Measurements from ENCODE around the gene TNN.

Gene TNN

DNA sequence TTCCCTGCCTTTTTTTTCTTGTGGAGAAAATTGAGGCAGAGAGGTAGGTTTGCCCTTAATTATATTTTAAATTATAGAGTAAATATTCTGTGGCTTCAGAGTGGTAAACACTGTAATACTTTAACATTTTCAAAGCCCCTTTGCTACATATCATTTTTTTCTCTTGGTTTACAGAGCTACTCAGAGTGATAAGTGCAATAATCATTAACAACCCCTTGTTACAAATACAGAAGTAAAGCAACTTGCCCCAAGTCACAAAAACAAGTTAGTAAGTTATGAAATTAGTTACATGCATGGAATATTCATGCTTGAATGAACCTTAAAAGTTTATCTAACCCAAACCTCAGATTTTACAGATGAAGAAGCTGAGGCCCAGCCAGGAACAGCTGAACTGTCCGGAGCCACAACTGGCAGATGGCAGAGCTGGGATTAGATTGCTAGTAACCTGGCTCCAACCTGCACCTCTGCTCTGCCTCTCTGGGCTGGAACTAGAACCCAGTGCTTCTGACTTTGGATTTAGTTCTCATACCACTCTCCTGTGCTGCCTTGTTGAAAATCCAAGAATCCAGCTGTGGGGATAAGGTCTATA lies 48.7 kb downstream of the TNN start:
- DNase-seq, result no peak

DNA sequence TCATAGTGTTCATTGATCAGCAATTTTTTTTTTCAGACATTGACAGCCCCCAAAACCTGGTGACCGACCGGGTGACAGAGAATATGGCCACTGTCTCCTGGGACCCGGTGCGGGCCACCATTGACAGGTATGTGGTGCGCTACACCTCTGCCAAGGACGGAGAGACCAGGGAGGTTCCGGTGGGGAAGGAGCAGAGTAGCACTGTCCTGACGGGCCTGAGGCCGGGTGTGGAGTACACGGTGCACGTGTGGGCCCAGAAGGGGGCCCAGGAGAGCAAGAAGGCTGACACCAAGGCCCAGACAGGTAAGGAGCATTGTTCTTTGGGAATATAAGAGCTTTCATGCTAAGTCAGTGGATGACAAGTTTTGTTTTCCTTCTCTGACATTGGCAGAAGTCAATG lies 49.3 kb downstream of the TNN start:
- no peak for DNase-seq

DNA sequence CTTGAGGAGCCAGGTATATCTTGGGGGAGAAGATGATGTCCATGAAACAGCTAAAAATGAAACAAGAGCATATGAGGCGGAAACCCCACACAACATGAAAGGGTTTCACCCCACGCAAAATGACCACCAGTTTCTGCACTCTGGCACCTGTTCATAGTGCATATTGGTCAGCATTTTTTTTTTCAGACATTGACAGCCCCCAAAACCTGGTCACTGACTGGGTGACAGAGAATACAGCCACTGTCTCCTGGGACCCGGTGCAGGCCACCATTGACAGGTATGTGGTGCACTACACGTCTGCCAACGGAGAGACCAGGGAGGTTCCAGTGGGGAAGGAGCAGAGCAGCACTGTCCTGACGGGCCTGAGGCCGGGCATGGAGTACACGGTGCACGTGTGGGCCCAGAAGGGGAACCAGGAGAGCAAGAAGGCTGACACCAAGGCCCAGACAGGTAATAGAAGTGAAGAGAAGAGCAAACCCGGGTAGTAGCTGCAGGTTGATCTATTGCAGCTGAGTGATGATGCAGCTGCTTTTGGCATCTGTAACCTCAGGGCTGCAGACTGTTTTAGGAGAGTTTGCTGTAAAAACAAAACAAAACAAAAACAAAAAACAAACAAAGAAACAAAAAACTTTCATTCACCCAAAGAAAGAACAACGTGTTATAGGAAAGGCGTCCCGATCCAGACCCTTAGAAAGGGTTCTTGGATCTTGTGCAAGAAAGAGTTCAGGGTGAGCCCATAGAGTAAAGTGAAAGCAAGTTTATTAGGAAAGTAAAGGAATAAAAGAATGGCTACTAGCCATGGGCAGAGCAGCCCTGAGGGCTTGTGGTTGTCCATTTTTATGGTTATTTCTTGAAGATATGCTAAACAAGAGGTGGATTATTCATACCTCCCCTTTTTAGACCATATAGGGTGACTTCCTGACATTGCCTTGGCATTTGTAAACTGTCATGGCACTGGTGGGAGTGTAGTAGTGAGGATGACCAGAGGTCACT lies 51.0 kb downstream of the TNN start:
- no peak for DNase-seq

DNA sequence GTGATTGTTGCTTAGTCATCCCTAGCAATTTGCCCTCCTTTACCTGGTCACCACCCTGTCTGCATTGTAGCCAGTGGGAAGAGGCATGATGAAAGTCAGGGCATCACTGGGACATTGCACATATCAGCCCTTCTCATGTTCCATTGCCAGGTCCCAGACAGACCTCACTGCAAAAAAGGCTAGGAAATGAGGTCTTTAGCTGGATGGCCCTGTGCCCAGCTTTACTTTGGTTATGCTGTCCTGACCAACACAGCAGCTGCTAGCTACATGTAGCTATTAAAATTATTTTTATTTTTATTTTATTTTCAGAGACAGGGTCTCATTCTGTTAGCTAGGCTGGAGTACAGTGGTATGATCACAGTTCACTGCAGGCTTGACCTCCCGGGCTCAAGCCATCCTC lies 52.9 kb downstream of the TNN start:
- no peak for DNase-seq

DNA sequence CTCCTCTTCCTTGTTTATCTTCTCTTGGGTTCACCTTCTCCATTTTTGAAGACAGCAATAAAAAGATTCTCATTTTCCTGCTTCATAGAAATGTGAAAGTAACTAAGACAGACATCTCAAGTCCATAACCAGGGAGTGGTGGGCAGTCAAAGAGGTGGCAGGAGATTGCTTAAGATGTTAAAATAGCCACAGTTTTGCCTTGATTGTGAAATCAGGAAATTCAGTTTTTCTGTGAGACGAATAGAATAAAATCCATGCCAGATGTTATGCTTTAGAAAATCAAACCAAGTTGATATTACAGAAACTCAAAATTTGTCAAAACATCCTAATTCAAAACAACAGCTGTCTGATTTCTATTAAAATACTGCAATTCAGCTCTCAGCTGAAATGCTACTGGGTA lies 57.2 kb downstream of the TNN start:
- DNase-seq, result no peak

DNA sequence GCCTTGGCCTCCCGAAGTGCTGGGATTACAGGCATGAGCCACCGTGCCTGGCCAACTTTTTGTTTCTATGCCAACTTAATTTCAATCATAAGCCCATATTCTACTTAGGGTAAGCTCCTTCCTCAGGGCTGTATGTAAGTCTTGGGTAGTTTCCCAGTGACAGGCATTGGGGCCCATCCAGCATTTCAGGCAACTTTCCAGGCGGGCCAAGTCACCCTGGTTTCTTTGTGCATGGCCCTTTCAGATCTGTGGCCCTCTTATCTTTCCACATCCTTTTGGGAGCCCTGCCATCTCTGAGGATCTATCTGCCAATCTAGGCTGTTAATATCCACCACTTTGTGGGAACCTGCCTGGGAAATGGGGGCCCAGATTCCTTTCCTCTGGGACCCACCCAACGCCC lies 58.7 kb downstream of the TNN start:
- no peak for DNase-seq

DNA sequence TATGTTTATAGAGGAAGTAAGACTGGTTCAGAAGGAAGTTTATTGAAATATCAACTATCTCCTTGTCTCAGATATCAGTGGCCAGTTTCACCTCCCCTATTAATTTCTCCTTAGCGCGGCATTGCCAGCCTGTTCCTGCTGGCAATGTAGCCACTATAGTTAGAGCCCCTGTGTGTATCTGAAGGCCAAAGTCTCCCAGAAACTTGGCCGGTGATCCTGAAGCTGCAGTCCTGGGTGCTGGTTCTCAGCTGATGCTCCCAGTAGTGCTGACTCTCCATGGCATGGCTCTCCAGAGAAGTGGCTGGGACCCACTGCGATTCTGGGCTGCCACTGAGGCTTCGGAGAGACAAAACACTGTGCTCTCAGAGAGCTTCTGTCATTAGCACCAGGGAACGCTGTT lies 59.9 kb downstream of the TNN start:
- no peak for DNase-seq

DNA sequence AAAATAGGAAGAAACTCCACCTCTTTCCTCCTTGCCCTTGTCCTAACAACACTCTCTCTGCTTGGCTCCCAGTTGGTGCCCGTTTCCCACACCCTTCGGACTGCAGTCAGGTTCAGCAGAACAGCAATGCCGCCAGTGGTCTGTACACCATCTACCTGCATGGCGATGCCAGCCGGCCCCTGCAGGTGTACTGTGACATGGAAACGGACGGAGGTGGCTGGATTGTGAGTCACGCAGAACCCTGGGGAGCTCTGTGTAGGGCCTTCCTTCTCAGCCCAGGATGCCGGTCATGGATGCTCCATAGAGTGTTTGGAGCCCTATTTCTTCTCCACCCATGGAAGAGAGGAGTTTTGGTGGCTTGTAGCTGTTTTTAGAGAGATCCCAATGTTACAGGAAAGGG lies 60.9 kb downstream of the TNN start:
- DNase-seq, result no peak

DNA sequence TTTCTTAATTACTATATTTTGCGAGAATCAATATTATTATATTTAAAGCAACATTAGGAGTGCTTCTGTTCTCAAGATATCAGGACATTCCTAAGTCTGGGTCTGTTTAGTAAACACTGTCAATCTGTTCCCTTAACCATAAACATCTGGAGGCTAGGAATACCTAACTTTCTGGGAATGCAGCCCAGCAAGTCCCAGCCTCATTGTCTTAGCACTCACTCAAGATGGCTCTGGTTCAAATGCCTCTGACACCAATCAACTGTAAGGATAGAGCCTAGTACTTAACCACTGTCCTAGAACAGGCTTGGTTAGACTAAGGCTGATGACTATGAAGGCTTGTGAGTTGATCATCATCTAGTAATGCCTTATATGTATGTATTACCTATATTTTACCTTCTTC lies 61.5 kb downstream of the TNN start:
- DNase-seq, result no peak

DNA sequence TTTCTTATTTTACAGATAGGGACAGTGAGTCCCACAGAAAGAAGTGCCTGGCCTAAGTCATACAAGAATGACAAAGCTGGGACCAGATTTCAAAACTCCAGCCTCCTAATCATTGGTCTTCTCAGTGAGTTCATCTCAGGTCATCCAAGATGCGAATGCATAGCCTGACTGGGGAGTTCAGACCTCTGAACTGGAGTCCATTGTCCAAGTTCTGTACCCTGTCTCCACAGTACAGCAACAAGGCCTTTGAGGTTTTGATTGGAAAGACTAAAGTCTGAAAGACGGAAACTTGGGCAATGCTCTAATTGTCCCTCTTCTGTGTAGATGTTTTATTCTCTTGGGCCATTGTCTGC lies 62.0 kb downstream of the TNN start:
- no peak for DNase-seq

DNA sequence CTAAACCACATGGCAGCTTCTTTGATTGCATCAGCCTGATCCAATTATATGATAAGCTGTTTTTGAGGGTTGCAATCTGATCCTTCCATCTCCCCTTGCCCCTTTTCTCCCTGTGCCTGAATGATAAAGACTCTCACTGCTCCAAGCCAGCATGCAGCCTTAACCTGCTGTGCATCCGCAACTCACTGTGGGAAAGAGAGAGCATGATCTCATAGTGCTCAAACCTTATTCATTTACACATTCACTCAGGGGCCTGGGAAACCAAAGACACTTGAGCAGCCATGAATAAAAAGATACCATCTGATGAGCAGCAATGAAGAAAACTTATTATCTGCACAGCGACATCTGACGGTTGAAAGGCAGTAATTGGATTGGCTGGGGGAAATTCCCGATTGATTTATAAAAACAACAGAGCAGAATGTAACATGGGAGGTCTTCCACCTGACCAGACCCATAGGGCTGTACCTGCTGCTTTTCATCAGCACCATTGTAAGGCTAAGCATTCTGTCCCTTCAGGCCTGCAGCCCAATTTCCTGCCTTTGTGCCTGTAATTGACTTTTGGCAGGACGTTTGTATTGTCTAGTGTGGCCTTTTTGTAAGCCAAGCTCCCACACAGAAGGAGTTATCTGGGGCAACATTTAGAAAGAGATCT lies 62.5 kb downstream of the TNN start:
- DNase-seq, result no peak

DNA sequence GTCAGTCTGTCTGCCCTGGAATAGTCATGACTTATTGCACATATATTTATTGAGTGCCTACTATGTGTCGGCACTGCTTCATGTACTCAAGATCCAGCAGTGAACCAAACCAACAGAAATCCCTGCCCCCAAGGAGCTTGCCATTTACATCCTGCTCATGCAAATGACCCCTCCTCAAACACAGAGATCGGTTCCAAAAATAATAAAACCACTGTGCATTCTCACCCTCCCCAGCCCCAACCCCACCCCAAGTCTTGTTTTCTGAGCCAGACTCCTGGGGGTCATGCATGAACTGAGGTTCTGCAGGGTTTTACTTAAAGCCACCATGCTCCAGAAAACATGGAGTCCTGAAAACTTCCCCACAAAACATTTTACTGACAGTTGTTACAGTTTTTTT lies 63.0 kb downstream of the TNN start:
- DNase-seq, result no peak

DNA sequence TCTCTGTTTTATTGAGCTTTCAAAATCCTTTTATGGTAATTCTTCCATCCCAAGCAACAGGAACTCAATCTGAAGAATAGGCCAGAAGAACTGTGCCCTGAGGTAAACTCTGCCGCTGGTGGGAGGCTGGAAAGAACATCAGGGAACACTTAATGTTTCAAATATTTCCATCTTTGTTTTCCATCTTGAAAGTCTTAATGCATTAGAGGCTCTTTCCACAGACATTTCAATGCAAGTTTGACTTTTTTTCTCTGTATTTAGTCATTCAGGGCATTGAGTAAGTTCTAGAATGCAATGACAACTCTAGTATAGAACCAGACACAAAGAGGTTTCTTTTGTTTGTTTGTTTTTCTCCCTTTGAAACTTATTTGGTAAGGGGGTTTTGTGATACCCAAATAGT lies 63.5 kb downstream of the TNN start:
- no peak for DNase-seq

DNA sequence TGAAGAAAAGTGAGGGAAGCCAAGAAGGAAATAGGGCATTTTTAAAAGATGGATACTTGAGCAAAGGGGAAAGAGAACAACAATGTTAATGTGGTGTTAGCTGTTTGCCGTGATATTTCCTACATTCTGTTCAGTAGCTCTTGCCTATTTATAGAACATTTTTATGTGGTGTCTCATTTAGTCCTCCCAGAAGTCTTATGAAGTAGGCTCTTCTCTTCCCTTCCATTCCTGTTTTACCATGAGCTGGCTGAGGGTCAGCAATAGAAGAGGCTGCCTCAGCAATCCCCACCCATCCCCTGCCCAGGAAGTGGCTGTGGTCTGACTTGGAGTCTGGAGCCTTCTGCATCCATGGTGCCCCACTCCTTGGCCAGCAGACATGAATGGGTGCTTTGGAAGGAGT lies 64.8 kb downstream of the TNN start:
- DNase-seq, result no peak

DNA sequence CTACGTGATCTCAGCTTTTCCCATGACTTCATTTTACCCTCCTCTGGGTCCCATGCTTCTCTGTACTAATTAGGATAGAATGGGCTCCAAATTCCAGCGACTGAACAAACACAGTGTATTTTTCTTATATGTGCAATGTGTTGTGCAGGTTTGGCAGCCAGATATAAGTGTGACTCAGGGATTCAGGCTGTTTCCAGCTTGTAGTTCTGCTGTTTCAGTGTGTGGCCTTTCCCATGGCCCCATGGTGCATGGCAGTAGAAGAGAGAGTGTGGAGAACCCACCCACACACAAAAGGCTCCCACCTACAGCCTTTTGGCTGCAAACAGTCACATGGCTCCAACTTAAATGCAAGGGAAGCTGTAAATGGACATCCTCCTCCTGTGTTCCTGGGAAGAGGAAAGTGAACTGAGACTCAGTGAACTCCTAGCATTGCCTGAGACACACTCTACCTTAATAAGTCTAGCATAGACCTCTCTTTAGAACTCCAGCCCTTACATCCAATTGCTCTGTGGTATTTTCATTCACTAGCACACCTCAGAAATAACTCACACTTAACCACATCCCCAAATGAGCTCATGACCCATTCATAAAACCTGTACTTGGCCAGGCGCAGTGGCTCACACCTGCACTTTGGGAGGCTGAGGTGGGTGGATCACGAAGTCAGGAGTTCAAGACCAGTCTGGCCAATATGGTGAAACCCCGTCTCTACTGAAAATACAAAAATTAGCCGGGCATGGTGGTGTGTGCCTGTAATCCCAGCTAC lies 66.2 kb downstream of the TNN start:
- no peak for DNase-seq

DNA sequence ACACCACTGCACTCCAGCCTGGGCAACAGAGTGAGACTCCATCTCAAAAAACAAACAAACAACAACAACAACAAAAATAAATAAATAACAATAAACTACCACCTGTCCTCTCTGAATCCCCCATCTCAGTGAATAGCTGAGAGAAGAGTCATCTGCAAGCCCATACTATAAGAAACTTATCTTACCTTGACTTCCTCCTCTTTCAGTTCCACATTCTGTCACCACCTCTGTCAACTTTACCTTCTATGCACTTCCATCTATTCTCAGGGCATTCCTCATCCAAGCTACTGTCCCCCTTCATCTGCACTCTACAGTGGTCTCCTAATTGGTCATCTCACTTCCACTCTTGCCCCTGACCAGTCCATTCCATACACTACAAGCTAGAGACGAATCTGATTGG lies 66.9 kb downstream of the TNN start:
- no peak for DNase-seq

DNA sequence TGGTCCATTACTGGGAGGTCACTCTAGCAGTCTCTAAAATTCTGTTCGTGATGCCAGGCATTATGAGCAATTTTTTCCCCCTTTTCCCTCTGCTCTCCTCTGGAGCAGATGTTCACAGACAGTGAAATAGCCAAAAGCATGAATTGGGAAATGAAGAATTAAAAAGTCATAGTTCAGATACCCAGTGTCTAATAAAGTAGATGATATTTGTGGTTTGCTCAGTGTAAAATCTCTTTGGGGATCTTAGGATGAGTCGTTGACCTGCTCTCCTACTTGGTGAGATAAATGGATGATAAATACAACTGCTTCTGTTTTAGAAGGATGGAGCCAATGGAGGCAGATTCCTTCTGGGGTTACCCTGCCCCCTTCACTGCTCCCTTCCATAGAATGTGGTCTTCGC lies 68.6 kb downstream of the TNN start:
- DNase-seq, result no peak

DNA sequence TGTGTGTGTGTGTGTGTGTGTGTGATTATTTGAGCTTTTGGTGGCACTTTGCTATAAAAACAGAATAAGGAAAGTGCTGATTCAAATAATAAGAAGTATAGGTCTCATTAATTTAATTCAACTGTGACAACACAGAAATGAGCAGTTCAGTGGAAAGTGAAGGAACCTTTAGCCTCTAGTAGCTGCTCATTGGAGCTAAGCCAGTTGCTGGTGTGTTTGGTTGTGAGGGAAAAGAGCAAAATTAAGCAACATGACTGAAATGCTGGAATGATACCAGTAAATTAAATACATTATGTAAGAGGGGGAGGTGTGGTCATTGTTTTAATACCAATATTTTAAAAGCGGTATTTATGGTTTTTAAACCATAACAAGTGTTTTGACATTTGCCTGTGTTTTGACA lies 69.7 kb downstream of the TNN start:
- DNase-seq, result no peak

DNA sequence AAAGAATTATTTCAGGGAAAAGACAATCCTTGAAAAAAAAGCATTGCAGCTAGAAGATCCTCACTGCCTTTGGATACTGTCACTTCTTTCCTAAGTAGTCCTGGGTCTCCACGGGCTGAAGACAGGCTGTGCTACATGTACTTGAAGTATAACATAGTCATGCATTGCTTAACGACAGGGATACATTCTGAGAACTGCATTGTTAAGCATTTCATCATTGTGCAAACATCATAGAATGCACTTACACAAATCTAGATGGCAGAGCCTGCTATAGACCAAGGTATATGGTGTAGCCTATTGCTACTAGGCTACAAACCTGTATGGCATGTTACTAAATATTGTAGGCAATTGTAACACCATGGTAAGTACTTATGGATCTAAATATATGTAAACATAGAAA lies 70.9 kb downstream of the TNN start:
- no peak for DNase-seq

DNA sequence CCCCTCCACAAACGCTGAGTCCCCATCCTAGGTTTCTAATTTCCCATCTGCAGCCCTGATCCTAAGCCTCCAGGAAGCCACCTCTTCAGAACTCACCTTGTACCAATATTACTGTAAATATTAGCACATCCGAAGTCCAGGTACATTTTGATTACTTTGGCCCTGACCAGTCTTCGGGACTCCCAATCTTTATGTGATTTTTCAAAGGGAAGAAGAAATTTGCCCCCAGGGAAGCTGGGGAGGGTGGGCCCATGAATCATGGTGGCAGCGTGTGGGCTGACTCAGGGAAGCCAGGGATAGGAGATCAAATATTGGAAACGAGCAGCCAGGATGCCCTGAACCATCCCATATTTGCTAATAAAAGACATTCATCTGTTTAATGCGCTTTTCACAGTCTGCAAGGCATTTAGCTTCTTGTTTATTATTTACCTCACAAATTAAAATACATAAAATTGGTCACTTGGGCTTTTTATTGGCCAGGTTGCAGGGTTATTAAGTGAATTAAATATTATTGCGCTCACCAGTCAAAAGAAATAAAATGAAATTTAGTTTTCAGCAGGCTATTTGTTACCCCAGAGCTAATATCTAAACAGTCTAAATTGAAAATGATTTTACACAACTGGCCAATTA lies 78.4 kb downstream of the TNN start:
- no peak for DNase-seq

DNA sequence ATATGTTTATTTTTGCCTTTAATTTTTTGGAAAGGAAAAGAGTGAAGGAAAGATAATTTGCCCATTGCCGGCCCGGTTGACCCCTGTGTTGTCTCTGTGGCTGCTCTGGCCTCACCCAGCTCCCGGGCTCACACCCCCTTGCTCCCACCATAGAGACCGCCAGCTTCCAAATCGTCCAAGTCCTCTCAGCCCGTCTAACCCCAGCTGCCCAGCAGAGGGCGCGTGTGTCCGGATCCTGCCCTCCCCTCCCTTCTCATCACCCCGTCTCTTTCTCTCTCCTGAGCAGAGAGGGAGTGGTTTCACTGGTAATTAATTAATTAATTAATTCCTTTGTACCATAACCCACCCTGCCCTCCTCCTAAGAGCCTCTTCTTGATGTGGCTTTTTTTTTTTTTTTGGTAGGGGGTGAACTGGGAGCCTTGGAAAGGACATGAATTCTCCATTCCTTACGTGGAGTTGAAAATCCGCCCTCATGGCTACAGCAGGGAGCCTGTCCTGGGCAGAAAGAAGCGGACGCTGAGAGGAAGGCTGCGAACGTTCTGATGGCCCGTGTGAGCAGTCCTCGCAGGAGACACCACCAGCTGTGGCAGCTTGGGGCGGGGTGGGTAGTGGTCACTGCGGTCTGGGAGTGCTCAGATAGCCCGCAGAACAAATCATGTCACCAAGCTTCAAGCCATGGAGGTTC lies 79.0 kb downstream of the TNN start:
- peak; percentile 59 for DNase-seq

DNA sequence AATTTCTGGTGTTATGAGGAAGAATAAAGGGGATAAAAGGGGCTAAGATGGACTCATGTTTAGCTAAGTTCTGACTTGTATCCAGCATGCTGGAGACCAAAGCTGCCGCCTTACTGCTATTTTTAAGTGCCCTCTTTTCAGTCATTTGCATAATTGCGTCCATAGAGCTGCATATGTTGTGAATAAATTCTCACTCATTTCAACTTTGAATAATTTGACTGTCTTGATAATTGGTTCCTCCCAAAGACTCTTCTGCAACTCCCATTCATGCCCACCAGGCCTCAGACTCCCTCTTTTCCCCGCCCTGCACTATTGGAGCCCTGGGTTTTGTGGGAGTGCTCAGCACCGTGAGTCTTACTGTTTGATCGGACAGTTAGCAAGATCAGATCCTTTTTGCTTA lies 79.9 kb downstream of the TNN start:
- DNase-seq, result no peak
